Activated CD8-positive, alpha-beta T cell treated with anti-CD3 and anti-CD28 coated beads, Interleukin-2, amount 10 ng/mL, durations not matched to agents 7 days and 5 days (primary cell): ENCODE results near the gene SERPINB13. TPM values are rescaled to one million over a fixed set of nuclear protein-coding genes. Genes with fewer than 3 reads are reported as not detected.

Experiments used
- total RNA-seq, 2 experiments: library from RNA; stranded (reverse); gene quantifications; one replicate each; pipeline ENCODE4 v1.2.3, GENCODE V29; 2021

SERPINB13 gene
- total RNA-seq, 2 experiments from 2014 or later, result not detected

Other genes starting within 250 kb of the SERPINB13 start
- 10 to 100 TPM; 38.2 to 38.4 TPM for gene KDSR, start 220.1 kb upstream of the SERPINB13 start, total RNA-seq
- gene VPS4B, start 164.9 kb upstream of the SERPINB13 start, total RNA-seq, result 10 to 100 TPM; 62.8 to 67.2 TPM
- not detected for gene SERPINB5, start 110.4 kb upstream of the SERPINB13 start, total RNA-seq
- gene SERPINB12, start 45.0 kb upstream of the SERPINB13 start, total RNA-seq, result not detected
- not detected for gene SERPINB4, start 56.9 kb downstream of the SERPINB13 start, total RNA-seq
- gene SERPINB3, start 74.5 kb downstream of the SERPINB13 start, total RNA-seq, result not detected
- not detected for gene SERPINB11, start 115.6 kb downstream of the SERPINB13 start, total RNA-seq
- gene SERPINB7, start 188.1 kb downstream of the SERPINB13 start, total RNA-seq, result not detected